ENCODE results near the gene BSCL2. TPM values are rescaled to one million over a fixed set of nuclear protein-coding genes. Genes with fewer than 3 reads are reported as not detected.

The BSCL2 gene
- total and polyA plus RNA-seq, 2 of the 13 experiments (the other 11 are each of a cell fraction or from before 2014, with no cell fraction given): 19.5 to 21.1 TPM

- no peak for TF ChIP-seq ZNF552 (CRISPR knock-in tag; IDR thresholded peaks at IDR 0.05; ENCODE audit: borderline replicate concordance)
- TF ChIP-seq ZNF850 (CRISPR knock-in tag; conservative IDR thresholded peaks at IDR 0.05): no peak
- TF ChIP-seq ZNF33A (CRISPR knock-in tag; IDR thresholded peaks at IDR 0.05; ENCODE audit: borderline replicate concordance): peak; percentile 68; the same call in 1 of the 2 replicates
- TF ChIP-seq ZNF674 (CRISPR knock-in tag; IDR thresholded peaks at IDR 0.05; ENCODE audit: low read depth): no peak
- no peak for TF ChIP-seq ZSCAN31 (CRISPR knock-in tag; IDR thresholded peaks at IDR 0.05; ENCODE audit: low read depth)
- 0 out of 2 replicates have a peak, but pooled peaks have one; percentile 12 for TF ChIP-seq TFE3 (CRISPR knock-in tag; IDR thresholded peaks at IDR 0.05)
- TF ChIP-seq ZNF18 (CRISPR knock-in tag; IDR thresholded peaks at IDR 0.05; ENCODE audit: insufficient replicate concordance): no peak
- peak; percentile 78 for TF ChIP-seq ZBTB14 (CRISPR knock-in tag; IDR thresholded peaks at IDR 0.05)
- TF ChIP-seq SMYD3 (CRISPR knock-in tag; IDR thresholded peaks at IDR 0.05): no peak
- TF ChIP-seq KLF6 (CRISPR knock-in tag; IDR thresholded peaks at IDR 0.05): no peak
- no peak for TF ChIP-seq ZNF34 (CRISPR knock-in tag; IDR thresholded peaks at IDR 0.05; ENCODE audit: borderline replicate concordance)
- TF ChIP-seq ATRX (CRISPR knock-in tag; IDR thresholded peaks at IDR 0.05; ENCODE audit: borderline replicate concordance): no peak
- 0 out of 2 replicates have a peak, but pooled peaks have one; percentile 41 for TF ChIP-seq ZNF580 (CRISPR knock-in tag; IDR thresholded peaks at IDR 0.05; ENCODE audit: borderline replicate concordance, low read depth)
- no peak for TF ChIP-seq ZNF101 (CRISPR knock-in tag; IDR thresholded peaks at IDR 0.05; ENCODE audit: borderline replicate concordance, low read depth)
- no peak; the same call in 1 of the 2 replicates for TF ChIP-seq TBX2 (CRISPR knock-in tag; IDR thresholded peaks at IDR 0.05; ENCODE audit: borderline replicate concordance)
- TF ChIP-seq GMEB2 (CRISPR knock-in tag; IDR thresholded peaks at IDR 0.05; ENCODE audit: low read depth): no peak
- TF ChIP-seq ZBTB34 (CRISPR knock-in tag; IDR thresholded peaks at IDR 0.05): no peak
- TF ChIP-seq ZNF484 (CRISPR knock-in tag; IDR thresholded peaks at IDR 0.05; ENCODE audit: borderline replicate concordance, low read depth): no peak
- TF ChIP-seq TEAD2 (CRISPR knock-in tag; IDR thresholded peaks at IDR 0.05): no peak
- no peak for TF ChIP-seq ZNF790 (CRISPR knock-in tag; IDR thresholded peaks at IDR 0.05; ENCODE audit: borderline replicate concordance)
These were observed 21.2 kb upstream of the BSCL2 start, which contains the start of gene TTC9C (continued) for GRCh38 chr11:62728171-62728988.

Measured in HepG2 (cell line).